Measurements from ENCODE around the gene LHX4. TPM values are rescaled to one million over a fixed set of nuclear protein-coding genes. Genes with fewer than 3 reads are reported as not detected.

Gene LHX4
- total and polyA plus RNA-seq, 9 of the 15 experiments (the other 6 are each of a cell fraction or from before 2014, with no cell fraction given): 0.01 to 0.11 (median 0.07) TPM; not detected in 5

DNA sequence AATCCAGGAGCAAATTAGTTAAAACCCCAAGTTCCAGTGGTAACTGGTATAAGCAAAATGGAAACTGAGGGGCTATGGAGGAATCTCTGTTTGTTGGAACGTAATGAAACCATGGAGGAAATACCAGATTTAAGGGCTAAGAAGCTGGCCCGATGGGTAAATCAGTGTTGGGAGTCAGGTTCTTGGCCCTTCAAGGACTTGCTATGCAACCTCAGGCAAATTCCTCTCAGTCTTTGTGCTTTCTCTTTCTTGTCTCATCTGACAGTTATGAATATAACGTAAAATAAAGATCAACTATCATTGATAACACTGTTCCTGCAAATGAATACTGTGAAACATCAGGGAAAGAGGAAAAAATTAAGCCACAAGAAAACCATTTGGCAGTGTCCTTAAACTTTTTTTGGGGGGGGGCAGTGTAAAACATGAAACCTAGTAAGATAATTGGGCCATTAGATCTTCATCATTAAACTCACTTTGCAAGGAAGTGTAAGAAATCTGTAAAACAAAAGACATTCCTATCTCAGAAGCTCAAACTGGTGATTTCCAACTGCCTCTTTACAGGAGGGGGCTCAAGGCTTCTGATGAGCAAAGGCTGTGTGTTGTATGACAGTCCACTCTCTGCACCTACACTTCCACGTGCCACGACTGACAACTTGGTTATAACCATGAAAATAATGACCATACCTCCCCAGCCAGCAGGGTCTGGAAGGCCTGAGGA is 47.6 kb downstream of the LHX4 start (continued):
- TF ChIP-seq, protein P1, sequence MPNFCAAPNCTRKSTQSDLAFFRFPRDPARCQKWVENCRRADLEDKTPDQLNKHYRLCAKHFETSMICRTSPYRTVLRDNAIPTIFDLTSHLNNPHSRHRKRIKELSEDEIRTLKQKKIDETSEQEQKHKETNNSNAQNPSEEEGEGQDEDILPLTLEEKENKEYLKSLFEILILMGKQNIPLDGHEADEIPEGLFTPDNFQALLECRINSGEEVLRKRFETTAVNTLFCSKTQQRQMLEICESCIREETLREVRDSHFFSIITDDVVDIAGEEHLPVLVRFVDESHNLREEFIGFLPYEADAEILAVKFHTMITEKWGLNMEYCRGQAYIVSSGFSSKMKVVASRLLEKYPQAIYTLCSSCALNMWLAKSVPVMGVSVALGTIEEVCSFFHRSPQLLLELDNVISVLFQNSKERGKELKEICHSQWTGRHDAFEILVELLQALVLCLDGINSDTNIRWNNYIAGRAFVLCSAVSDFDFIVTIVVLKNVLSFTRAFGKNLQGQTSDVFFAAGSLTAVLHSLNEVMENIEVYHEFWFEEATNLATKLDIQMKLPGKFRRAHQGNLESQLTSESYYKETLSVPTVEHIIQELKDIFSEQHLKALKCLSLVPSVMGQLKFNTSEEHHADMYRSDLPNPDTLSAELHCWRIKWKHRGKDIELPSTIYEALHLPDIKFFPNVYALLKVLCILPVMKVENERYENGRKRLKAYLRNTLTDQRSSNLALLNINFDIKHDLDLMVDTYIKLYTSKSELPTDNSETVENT (CRISPR knock-in tag; IDR thresholded peaks at IDR 0.05): no peak
- TF ChIP-seq OTX1 (CRISPR knock-in tag; IDR thresholded peaks at IDR 0.05) (no peak), ESRRB (CRISPR knock-in tag; IDR thresholded peaks at IDR 0.05; ENCODE audit: borderline replicate concordance) (no peak), HDAC1 (IDR thresholded peaks at IDR 0.05) (no peak), NEUROD1 (IDR thresholded peaks at IDR 0.05; ENCODE audit: borderline replicate concordance, low read depth, low read length, partially characterized antibody) (no peak)
- TF ChIP-seq, protein P2, sequence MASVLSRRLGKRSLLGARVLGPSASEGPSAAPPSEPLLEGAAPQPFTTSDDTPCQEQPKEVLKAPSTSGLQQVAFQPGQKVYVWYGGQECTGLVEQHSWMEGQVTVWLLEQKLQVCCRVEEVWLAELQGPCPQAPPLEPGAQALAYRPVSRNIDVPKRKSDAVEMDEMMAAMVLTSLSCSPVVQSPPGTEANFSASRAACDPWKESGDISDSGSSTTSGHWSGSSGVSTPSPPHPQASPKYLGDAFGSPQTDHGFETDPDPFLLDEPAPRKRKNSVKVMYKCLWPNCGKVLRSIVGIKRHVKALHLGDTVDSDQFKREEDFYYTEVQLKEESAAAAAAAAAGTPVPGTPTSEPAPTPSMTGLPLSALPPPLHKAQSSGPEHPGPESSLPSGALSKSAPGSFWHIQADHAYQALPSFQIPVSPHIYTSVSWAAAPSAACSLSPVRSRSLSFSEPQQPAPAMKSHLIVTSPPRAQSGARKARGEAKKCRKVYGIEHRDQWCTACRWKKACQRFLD (CRISPR knock-in tag; IDR thresholded peaks at IDR 0.05): no peak

DNA sequence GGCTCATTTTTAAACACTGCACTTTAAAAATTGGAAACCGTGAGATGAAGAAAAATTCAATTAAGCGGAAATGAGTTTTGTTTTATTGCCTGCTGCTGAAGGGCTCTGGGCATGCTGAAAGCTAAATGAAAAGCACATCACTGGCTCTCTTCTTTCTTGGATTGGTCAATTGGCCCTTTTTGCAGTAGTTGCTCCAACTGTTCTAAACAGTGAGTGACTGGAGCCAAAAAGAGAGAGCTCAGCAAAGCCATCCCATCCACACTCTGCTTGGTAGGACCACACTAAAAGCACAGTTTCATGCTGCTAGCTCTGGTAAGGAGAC is 48.1 kb downstream of the LHX4 start:
- Histone ChIP-seq H2AFZ (ENCODE audit: low read depth, low read length) (no peak overlapping the region), H3K4me2 (ENCODE audit: insufficient read depth, low read length) (no peak overlapping the region), H3K9ac (ENCODE audit: insufficient read depth in 1 of 2, low read depth in 2 of 2, low read length in 2 of 2) (no peak overlapping the region), H4K20me1 (replicated peaks; ENCODE audit: control insufficient read depth, insufficient read depth, low read length) (no peaks in the 10 kb centered on the region), H3K4me3 (no peak overlapping the region), H3K27me3 (ENCODE audit: control insufficient read depth in 2 of 2, insufficient read depth in 2 of 2, low read length in 2 of 2) (no peaks in the 10 kb centered on the region), H3K4me1 (replicated peaks in 1 of 2; ENCODE audit: control insufficient read depth in 2 of 2, insufficient read depth in 2 of 2, low read length in 2 of 2) (no peaks in the 10 kb centered on the region), H3K9me1 (ENCODE audit: control insufficient read depth, insufficient read depth, low read length) (no peaks in the 10 kb centered on the region), H3K27ac (ENCODE audit: extremely low read depth, low read depth, low read length) (no peak overlapping the region), H3K79me2 (ENCODE audit: control insufficient read depth, insufficient read depth, low read length) (no peaks in the 10 kb centered on the region), H3K9me3 (replicated peaks; ENCODE audit: control insufficient read depth, insufficient read depth, low read depth, low read length) (no peaks in the 10 kb centered on the region), H3K36me3 (ENCODE audit: control insufficient read depth, insufficient read depth, low read length) (peaks cover 22% of the 10 kb centered on the region; the same call in 2 of the 3 replicates)
- DNase-seq (ENCODE audit: extremely low read depth in 1 of 4, low spot score in 3 of 4): no peak
- intact Hi-C loops (cut with micrococcal nuclease) (no loop called here), in situ Hi-C loops (cut with MboI) (no loop called here)
- CTCF ChIA-PET (ENCODE audit: low intra/inter-chr PET ratio): no interaction called here
- POLR2A ChIA-PET: interaction anchor here (1.0 to 1.6 kb wide), 2 partner anchors 9 to 16 kb away, joined by 3 to 6 read pairs; no protein-coding TSS in a partner anchor
- BruUV-seq (replicated peaks): no TSS peak
- no peak for ATAC-seq
- 88% methylated on average over 2 of the region's 2 CpGs for WGBS (ENCODE audit: insufficient coverage, low coverage, missing lambda C conversion rate)
- TF ChIP-seq SLC30A9 (CRISPR knock-in tag; IDR thresholded peaks at IDR 0.05) (no peak), SP1 (CRISPR knock-in tag; IDR thresholded peaks at IDR 0.05) (no peak), ZNF444 (CRISPR knock-in tag; IDR thresholded peaks at IDR 0.05) (no peak), SMARCE1 (IDR thresholded peaks at IDR 0.05) (no peak), BHLHE40 (IDR thresholded peaks at IDR 0.05; ENCODE audit: low read length) (no peak)
- TF ChIP-seq, protein P3, sequence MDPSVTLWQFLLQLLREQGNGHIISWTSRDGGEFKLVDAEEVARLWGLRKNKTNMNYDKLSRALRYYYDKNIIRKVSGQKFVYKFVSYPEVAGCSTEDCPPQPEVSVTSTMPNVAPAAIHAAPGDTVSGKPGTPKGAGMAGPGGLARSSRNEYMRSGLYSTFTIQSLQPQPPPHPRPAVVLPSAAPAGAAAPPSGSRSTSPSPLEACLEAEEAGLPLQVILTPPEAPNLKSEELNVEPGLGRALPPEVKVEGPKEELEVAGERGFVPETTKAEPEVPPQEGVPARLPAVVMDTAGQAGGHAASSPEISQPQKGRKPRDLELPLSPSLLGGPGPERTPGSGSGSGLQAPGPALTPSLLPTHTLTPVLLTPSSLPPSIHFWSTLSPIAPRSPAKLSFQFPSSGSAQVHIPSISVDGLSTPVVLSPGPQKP (CRISPR knock-in tag; IDR thresholded peaks at IDR 0.05): no peak
- TF ChIP-seq, protein P4, sequence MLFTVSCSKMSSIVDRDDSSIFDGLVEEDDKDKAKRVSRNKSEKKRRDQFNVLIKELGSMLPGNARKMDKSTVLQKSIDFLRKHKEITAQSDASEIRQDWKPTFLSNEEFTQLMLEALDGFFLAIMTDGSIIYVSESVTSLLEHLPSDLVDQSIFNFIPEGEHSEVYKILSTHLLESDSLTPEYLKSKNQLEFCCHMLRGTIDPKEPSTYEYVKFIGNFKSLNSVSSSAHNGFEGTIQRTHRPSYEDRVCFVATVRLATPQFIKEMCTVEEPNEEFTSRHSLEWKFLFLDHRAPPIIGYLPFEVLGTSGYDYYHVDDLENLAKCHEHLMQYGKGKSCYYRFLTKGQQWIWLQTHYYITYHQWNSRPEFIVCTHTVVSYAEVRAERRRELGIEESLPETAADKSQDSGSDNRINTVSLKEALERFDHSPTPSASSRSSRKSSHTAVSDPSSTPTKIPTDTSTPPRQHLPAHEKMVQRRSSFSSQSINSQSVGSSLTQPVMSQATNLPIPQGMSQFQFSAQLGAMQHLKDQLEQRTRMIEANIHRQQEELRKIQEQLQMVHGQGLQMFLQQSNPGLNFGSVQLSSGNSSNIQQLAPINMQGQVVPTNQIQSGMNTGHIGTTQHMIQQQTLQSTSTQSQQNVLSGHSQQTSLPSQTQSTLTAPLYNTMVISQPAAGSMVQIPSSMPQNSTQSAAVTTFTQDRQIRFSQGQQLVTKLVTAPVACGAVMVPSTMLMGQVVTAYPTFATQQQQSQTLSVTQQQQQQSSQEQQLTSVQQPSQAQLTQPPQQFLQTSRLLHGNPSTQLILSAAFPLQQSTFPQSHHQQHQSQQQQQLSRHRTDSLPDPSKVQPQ (CRISPR knock-in tag; IDR thresholded peaks at IDR 0.05; ENCODE audit: borderline replicate concordance): no peak
- FAIRE-seq: no peak

Data from K562 (cell line).